BE2C (cell line): ENCODE results near the gene ZNF485.
"Not testable (repeated sequence)": the region's sequence is repeated elsewhere in the genome, so short reads cannot be mapped to it uniquely, and the experiment has no call there.

ENCODE experiments used
- DNase-seq: peaks from one replicate; pipeline ENCODE4 v3.0.0-alpha.2; 2020
- H3K27me3 ChIP-seq: fragments of 250-450 bp; sonication (Bioruptor Pico); 2 replicates; pipeline ENCODE4 v1.5.1; 2020; ENCODE audit warnings: mild to moderate bottlenecking
- H3K36me3 ChIP-seq: fragments of 250-450 bp; sonication (Bioruptor Pico); 2 replicates; pipeline ENCODE4 v1.5.1; 2020; ENCODE audit warnings: mild to moderate bottlenecking
- H3K4me1 ChIP-seq: fragments of 250-450 bp; sonication (Bioruptor Pico); 2 replicates; pipeline ENCODE4 v1.5.1; 2020
- H3K4me3 ChIP-seq: 2 replicates; pipeline ENCODE4 v1.5.1; 2011; ENCODE audit warnings: low read depth, low read length
- H3K9me3 ChIP-seq: fragments of 250-450 bp; sonication (Bioruptor Pico); 2 replicates; pipeline ENCODE4 v1.5.1; 2020
- TF ChIP-seq, protein P1 (sequence below): IDR thresholded peaks from 2 replicates; pipeline ENCODE4 v1.5.1; 2012; ENCODE audit warnings: mild to moderate bottlenecking, low read depth, low read length

Gene ZNF485

GRCh38 chr10:43598446-43598845 is 7.8 kb upstream of the ZNF485 start:
- no peak overlapping the region for H3K4me3 ChIP-seq
- TF ChIP-seq, protein P1, sequence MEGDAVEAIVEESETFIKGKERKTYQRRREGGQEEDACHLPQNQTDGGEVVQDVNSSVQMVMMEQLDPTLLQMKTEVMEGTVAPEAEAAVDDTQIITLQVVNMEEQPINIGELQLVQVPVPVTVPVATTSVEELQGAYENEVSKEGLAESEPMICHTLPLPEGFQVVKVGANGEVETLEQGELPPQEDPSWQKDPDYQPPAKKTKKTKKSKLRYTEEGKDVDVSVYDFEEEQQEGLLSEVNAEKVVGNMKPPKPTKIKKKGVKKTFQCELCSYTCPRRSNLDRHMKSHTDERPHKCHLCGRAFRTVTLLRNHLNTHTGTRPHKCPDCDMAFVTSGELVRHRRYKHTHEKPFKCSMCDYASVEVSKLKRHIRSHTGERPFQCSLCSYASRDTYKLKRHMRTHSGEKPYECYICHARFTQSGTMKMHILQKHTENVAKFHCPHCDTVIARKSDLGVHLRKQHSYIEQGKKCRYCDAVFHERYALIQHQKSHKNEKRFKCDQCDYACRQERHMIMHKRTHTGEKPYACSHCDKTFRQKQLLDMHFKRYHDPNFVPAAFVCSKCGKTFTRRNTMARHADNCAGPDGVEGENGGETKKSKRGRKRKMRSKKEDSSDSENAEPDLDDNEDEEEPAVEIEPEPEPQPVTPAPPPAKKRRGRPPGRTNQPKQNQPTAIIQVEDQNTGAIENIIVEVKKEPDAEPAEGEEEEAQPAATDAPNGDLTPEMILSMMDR = no peak
- DNase-seq = no peak
- H3K4me1 ChIP-seq = no peaks in the 10 kb centered on the region
- H3K36me3 ChIP-seq = no peaks in the 10 kb centered on the region
- no peaks in the 10 kb centered on the region for H3K27me3 ChIP-seq
- H3K9me3 ChIP-seq = no peaks in the 10 kb centered on the region

DNA sequence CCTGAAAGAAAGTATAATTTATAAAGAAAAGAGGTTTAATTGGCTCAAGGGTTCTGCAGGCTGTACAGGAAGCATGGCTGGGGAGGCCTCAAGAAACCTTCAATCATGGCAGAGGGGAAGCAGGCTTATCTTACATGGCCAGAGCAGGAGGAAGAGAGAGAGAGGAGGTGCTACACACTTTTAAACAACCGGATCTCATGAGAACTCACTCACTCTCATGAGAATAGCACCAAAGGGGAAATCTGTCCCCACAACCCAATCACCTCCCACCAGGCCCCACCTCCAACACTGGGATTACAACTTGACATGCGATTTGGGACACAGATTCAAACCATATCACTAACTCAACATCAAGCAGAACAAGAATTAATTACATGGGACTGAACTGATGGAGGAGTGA is 6.9 kb upstream of the ZNF485 start:
- H3K36me3 ChIP-seq = no peaks in the 10 kb centered on the region
- no peaks in the 10 kb centered on the region for H3K9me3 ChIP-seq
- no peaks in the 10 kb centered on the region for H3K27me3 ChIP-seq
- H3K4me1 ChIP-seq = no peaks in the 10 kb centered on the region
- no peak overlapping the region for H3K4me3 ChIP-seq
- TF ChIP-seq, protein P1 = no peak
- DNase-seq = no peak

DNA sequence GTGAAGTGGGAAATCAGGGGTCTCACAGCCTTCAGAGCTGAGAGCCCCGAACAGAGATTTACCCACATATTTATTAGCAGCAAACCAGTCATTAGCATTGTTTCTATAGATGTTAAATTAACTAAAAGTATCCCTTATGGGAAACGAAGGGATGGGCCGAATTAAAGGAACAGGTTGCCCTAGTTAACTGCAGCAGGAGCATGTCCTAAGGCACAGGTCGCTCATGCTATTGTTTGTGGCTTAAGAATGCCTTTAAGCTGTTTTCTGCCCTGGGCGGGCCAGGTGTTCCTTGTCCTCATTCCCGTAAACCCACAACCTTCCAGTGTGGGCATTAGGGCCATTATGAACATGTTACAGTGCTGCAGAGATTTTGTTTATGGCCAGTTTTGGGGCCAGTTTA is 4.7 kb upstream of the ZNF485 start:
- H3K9me3 ChIP-seq, H3K4me1 ChIP-seq, H3K27me3 ChIP-seq, H3K4me3 ChIP-seq, H3K36me3 ChIP-seq, DNase-seq: not testable (repeated sequence)

GRCh38 chr10:43605850-43606322 is 352 bp upstream of the ZNF485 start:
- Histone ChIP-seq H3K9me3 (no peaks in the 10 kb centered on the region), H3K27me3 (no peaks in the 10 kb centered on the region), H3K36me3 (no peaks in the 10 kb centered on the region), H3K4me3 (peak overlapping the region; percentile 66), H3K4me1 (no peaks in the 10 kb centered on the region)
- TF ChIP-seq, protein P1 = no peak
- no peak for DNase-seq

GRCh38 chr10:43607199-43607573 is 948 bp downstream of the ZNF485 start:
- H3K4me3 ChIP-seq = peak overlapping the region; percentile 66
- DNase-seq = no peak
- no peaks in the 10 kb centered on the region for H3K36me3 ChIP-seq
- no peaks in the 10 kb centered on the region for H3K4me1 ChIP-seq
- H3K27me3 ChIP-seq = no peaks in the 10 kb centered on the region
- TF ChIP-seq, protein P1 = no peak
- H3K9me3 ChIP-seq = no peaks in the 10 kb centered on the region

DNA sequence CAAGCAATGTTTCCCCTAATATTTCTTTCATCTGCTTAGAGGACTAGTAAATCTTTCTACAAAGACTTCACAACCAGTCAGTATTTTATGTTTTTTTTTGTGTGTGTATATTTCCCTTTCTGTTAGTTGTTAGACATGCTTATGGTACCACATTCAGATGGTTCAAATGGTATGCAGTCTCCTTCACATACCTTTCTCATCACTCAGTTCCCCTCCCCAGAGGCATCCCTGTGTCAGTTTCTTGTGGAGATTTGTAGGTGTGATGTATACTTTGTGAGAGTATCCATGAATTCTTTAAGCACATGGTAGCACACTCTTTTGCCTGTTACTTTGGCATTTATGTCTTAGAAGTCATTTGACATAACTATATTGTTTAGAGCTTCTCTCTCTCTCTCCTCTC is 4.4 kb downstream of the ZNF485 start:
- TF ChIP-seq, protein P1 = no peak
- H3K4me1 ChIP-seq = no peaks in the 10 kb centered on the region
- H3K27me3 ChIP-seq = no peaks in the 10 kb centered on the region
- no peaks in the 10 kb centered on the region for H3K9me3 ChIP-seq
- DNase-seq = no peak
- no peaks in the 10 kb centered on the region for H3K36me3 ChIP-seq
- no peak overlapping the region for H3K4me3 ChIP-seq

- H3K4me1 ChIP-seq = no peaks in the 10 kb centered on the region
- no peaks in the 10 kb centered on the region for H3K27me3 ChIP-seq
- H3K9me3 ChIP-seq = no peaks in the 10 kb centered on the region
- H3K4me3 ChIP-seq = no peak overlapping the region
- no peaks in the 10 kb centered on the region for H3K36me3 ChIP-seq
- TF ChIP-seq, protein P1 = no peak
- DNase-seq = no peak
Observed at GRCh38 chr10:43616697-43617370, 10.6 kb downstream of the ZNF485 start.
